Globus pallidus (tissue), 1 donor: ENCODE data around the gene NOTO.

Experiments used
- DNase-seq: peaks from one replicate; pipeline ENCODE4 v3.0.0-alpha.2; 2015; ENCODE audit warnings: low spot score

Gene NOTO

DNA sequence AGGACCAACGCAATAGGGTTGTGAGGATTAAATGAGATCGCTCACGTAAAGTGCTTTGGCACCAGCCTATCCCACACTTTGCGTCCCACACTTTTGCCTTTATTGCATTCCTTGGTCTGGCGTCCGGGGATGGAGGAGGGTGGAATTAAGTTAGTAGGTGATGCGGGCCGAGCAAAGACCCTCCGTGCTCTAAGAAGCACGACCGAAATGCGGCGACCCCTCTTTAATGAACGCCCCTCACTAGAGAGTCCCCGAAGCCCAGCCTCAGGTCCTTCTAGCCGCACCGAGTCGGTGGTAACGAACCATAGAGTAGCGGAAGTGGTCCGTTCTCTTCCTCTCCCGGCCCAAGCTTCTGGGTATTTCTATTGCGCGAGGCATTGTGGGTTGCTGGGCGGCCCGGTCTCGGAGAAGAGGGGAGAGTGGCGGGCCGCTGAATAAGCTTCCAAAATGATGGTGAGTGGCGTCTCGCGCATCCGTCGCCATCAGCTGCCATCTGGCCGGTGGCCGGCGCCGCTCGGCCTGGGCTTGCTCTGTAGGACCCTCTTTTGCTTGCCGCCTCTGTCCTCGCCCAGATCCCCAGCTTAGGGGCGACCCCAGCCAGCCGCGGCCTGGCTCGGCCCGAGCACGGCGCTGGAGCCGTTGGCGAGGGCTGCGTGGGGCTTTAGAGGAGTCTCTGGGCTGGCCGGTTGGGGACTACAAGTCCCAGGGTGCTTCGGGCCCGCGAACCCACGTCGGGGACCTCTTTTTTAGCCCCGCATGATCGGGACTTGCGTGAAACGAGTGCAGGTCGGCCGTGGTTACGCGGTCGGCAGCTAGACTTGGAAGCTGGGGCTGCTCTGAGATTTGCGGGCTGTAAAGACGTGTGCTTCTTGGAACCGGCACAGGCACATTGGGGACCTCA, 31.8 kb downstream of the NOTO start, which contains the start of gene CCT7:
Gene CCT7 (plus strand): TSS at position 377 of the 901 bp plus-strand sequence. CDS start 71 bp downstream, at position 448.
- DNase-seq = peak; percentile 95

DNA sequence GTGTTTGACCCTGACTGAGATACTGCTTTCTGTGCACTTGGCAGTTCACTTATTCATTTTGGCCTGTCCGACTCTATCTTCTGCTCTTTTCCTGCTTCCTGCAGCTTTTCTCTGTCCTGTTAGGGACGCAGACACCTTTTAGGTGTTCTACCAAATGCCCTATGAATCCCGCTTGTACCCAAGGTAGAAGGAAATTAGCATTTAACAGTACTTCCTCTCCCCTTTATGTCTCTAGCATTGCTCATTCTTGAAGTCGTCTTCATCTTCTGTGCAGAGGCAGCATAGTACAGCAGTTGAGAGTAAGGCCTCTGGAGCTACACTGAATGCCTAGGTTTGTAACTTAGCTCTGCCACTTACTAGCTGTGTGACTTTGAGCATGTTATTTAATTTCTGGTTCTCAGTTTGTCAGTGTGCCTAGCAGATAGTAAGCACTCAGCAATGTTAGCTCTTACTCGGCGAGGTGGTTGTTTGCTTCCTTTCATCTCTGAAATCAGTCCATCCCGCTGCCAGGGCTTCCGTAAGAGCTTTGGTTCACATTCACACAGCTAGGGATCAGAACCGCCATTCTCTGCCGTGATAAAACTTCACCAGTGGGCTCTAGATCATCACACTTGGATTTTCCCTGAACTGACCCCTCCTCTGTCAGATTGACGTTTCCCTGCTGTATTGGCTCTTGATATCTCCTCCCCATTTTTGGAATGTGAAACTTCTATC, 33.1 kb downstream of the NOTO start:
- DNase-seq = no peak

DNA sequence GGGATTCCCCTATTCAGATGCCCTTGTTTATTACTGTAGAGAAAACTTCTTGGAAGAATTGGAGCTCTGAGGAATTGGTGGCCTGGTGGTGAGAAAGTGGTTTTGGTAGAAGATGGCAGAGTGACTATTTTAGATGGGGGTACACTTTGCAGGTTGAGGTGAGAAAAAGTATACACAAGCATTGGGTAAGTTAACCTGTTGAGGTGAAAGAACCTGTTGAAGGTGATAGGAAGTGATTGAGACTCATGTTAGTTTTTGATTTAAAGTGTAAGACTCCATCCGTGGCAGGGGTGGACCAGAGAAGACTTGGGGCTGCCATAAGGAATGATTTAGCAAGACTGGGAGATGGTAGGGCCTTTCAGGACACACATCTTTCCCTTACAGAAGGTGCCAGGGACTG, 34.8 kb downstream of the NOTO start:
- DNase-seq = no peak

DNA sequence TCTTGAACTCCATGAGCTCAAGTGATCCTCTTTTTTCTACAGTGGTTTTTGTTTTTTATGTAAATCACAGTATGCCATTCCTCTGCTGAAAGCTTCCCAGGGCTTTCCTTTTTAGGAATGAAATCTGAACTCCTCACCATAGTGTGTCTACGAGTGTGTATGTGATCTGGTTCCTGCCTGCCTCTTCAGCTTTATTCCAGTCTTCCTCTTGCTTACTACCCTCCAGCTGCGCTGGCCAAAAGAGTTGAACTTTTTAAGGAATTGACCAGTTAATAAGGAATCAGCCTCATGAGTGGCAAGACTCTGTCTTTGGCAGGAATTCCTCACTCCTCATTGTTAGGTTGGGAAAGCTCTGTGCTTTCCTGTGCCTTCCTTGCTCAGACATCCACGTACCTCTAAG, 35.8 kb downstream of the NOTO start:
- no peak for DNase-seq

DNA sequence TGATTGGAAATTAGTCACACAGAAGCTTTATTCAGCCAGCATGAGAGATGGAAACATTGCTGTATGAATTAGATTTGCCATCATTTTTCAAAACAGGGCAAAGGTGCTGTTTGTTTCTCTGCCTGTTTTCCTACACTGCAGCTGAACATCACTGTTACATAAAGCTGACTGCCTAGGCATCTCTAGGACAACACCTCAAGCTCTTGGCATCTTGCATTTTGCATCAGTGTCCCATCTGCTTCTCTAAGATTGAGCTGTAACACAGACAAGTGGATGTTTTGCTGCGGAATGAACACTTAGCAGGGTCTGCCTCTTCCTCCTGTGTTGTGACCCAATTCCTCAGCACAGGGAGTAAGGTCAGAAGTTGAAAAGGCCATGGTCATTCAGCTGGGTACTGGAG, 36.6 kb downstream of the NOTO start:
- DNase-seq = no peak

DNA sequence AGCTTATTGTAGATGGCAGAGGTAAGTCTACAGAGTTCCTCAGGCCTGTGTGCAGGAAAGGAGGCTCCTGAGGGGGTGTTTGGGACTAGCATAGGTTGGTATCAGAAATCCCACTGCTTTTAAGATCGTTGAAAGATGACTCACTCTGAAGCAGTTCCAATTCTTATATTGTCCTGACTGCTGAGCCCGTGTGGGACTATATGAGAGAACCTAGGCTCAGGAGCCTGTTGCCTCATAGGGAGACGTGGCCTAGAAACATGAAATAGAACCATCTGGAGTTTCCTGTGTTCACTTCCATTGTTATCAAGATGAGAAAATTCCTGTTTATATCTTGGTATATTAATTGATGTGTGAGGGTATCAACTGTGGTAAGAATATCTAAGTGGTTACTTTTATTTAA, 37.4 kb downstream of the NOTO start:
- DNase-seq = no peak

DNA sequence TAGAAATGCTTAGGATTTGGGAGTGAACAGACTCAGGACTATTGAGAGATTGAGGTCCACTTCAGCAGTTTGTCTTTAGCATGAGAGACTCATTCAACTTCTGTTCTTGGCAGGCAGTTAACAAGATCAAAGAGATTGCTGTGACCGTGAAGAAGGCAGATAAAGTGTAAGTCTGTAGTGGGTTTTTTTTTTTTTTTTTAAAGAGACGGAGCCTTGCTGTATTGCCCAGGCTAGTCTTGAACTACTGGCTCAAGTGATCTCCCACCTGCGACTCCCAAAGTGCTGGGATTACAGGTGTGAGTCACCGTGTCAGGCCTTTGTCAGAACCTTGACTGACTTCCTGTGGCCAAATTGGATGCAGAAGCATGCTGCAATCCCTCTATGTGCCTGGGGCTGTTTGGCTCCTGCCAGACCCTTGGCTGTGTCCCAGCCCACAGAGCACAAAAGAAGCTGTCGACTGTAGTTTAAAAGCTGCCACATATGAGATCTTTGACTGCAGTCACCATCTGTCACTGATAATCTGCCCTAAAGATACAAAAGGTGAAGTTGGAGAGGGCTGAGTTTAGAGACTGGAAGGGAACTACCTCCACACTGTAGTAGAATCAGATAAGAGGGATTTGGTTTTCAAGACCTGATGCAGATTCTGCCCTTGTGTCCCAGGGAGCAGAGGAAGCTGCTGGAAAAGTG, 41.7 kb downstream of the NOTO start:
- no peak for DNase-seq

DNA sequence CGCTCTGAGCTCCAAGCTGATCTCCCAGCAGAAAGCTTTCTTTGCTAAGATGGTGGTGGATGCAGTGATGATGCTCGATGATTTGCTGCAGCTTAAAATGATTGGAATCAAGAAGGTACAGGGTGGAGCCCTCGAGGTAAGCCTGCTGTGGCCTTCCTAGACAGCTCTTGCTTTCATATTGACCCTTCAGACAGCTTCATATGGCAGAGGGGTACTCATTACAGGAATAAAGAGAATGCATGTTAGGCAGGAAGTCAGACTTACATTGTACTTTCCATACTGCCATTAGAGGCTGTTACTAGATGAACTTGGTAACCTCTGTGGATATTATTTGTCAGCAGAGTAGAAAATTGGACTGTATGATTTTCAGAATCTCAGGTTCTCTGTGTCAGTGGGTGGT, 42.2 kb downstream of the NOTO start:
- no peak for DNase-seq

DNA sequence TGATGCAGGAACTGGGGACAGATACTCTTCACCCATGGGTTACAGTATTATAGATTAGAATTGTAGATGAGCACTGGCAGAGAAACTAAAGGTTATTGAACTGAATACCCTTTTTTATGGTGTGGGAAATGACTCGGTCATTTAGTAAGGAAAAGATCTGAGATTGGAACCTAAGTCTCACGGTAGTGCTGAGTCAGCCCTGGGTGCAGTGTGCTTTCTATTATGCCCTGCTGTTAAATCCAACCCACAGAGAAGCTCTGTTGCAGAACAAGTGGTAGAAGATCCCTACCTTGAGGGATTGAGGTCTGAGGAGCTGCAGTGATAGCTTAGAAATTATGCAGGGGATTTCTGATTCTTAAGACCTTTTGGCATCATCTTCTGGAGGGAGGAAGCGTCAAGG, 44.5 kb downstream of the NOTO start:
- no peak for DNase-seq

DNA sequence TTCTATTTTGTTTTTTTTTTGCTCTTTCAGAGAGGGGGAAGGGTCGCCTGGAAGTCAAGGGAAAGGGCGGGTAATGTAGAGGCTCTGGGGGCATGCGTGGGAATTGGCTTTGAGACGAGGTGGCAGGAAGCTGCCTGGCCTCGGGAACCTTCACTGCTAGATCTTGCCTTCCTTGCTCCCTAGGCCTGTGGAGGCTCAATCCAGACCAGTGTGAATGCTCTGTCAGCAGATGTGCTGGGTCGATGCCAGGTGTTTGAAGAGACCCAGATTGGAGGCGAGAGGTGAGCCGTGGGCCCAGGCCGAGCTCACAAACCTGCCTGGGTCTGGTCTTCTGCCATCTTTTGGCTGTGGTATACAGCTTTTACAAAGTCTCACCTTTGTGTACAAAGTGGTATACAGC, 47.3 kb downstream of the NOTO start:
- no peak for DNase-seq

DNA sequence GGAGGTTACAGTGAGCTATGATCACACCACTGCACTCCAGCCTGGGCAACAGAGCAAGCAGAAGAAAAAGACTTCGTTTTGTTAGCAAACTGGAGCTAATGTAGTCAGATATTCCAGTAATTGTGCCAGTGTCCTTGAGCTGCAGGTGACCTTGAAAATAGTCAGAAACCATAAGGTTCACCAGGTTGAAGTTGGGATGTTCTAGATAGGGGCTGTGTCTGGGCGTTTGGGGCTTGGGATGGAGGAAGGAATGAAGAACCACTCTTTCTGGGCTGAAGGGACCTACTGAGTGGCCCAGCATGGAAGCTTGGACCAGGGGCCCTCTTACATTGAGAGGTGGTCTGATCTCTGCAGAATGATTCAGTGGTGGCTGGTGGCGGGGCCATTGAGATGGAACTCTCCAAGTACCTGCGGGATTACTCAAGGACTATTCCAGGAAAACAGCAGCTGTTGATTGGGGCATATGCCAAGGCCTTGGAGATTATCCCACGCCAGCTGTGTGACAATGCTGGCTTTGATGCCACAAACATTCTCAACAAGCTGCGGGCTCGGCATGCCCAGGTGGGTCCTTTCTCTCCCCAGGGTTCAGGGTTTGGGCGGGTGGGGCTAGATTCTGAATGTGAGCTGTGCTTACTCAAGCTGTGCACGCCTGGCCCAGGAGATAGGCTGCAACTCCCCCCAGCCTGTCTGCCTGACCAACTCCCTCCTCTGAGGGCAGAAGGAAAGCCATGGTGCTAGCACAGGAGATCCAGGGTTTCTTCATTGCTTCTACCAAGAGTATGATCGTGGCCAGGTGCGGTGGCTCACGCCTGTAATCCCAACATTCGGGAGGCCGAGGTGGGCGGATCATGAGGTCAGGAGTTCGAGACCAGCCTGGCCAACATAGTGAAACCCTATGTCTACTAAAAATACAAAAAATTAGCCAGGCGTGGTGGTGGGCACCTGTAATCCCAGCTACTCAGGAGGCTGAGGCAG, 48.8 kb downstream of the NOTO start:
- DNase-seq = peak; percentile 17

DNA sequence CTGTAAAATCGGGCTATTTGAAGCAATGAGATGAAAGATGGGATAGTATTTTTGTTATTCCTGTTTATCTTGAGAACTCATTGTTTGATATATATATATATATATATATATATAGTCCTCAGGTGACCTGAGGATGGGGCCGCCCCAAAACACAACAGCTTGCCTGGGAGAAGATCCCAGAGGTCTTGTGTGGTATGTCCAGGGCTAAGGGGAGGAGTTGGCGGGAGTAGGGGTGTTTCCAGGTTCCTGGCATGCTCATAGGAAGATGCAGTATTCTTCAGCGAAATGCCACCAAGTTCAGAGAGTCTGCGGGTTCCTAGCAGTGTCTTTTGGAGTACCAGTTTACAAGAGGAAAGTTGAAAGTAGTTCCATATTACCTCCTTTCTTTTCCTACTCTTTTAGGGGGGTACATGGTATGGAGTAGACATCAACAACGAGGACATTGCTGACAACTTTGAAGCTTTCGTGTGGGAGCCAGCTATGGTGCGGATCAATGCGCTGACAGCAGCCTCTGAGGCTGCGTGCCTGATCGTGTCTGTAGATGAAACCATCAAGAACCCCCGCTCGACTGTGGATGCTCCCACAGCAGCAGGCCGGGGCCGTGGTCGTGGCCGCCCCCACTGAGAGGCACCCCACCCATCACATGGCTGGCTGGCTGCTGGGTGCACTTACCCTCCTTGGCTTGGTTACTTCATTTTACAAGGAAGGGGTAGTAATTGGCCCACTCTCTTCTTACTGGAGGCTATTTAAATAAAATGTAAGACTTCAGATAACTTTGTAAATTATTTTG, 50.1 kb downstream of the NOTO start:
- DNase-seq = no peak

DNA sequence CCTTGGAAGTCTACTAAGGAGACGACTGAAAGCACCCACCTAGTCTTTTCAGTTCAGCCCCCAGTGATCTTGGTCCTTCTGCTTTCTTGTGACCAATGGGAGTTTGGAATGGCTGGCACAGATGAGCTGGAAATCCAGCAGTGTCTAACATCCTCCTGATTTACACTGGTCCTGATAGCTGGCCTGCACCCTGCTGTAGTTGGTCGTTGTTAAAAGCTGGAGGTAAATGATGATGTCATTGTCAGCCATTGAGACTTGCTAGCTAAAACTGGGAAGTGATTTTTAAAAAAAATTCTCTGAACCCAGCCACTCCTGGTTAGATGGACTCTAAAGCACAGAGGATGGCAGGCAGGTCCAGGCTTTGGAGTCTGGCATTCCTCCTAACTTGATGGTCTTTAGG, 51.0 kb downstream of the NOTO start:
- no peak for DNase-seq

DNA sequence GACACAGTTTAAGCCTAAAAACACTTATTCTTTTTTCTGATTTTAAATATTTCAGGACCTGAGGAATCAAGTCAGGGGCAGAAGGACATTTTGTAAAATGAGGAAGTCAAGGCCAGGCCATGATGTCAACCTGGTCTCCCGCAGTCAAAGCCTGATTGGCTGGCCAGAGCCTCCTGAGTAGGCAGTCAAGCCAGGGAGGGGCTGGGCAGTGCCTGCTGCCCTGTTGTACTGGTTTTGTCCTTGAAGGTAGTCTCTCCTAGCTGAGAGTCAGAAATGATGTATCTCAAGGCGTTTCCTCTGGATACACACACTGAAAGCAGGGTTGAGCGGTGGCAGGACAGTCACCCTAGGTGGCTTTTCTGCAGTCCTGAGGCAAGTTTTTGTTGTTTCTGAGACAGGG, 51.5 kb downstream of the NOTO start:
- DNase-seq = no peak

DNA sequence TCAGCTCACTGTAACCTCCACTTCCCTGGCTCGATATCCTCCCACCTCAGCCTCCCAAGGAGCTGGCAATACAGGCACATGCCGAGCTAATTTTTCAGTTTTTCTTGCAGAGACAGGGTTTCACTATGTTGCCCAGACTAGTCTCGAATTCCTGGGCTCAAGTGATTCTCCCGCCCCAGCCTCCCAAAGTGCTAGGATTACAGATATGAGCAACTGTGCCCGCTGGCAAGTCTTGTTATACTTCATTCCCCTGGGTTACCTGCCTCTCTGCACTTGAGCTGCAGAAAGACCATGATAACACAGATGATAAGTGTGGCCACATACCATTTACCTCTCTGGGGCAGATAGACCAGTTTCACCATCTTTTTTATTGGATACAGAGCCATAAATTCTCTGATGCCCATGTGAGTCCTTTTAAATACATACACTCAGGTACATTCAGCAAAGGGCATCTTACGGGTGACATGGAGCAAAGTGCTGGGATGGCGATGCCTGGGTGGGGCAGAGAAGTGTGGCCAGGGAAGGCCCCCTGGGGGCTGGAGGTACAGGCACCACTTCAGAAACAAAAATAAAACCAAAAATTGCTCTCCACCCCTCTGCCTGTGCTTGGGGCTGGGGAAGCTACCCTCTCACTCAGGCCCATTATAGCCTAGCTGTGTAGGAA, 52.1 kb downstream of the NOTO start:
- DNase-seq = no peak

DNA sequence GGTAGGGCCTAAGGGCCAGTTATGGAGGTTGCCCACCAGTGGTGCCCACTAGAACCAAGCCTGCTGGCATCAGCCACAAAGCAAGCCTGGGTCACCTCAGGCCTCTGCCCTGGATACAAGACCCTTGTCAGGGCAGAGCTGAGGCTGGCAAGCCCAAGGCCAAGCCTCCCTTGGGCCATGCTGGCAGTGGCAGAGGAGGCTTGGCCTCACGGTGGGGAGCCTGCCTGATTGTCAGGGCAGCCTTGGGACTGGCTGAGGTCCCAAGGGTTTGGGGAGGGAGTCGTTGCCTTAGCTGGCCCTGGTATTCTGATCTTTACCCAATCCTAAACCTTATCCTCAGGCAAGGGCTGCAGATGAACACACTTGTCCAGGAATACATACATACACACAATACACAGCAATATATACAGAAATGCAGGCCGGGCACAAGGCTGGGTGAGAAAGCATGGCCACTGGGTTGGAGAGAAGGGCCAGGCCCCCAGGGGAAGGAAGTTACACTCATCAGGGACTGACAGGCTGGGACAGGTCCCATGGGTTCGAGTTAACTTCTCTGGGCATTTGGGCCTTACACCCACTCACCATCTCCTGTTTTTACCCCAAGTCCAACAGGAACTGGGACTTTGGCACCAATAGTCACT, 52.8 kb downstream of the NOTO start:
- no peak for DNase-seq

DNA sequence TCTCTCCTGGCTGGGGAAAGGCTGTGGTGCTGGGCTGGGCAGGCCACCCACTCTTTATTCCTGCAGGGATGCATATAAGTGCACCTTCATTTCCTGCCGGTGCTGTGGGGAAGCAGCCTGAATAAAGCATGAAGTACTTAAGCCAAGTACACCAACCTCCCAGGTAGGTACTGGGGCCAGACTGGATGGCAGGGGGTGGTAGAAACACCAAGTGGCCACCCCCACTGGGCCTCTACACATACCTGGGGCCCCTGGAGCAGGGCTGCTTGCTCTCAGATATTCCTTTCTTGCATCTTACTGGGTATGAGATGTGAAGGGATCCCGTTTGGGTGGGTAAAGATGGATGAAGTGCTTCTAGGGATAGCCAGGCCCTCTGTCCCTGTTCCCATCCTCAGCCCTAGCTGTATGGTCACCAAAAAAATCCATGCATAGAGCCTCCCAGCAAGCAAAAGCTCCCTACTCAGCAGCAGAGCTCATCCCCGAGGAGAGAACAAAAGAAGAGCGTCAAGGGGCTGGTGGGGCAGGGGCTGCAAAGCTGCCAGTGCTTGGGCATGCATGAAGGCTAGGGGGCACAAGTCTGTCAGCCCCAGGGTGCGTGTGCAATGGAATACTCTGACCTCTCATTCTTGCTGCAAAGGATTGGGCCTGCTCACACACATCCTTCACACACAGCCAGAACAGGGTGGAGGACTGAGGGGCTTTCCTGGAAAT, 53.7 kb downstream of the NOTO start:
- no peak for DNase-seq

DNA sequence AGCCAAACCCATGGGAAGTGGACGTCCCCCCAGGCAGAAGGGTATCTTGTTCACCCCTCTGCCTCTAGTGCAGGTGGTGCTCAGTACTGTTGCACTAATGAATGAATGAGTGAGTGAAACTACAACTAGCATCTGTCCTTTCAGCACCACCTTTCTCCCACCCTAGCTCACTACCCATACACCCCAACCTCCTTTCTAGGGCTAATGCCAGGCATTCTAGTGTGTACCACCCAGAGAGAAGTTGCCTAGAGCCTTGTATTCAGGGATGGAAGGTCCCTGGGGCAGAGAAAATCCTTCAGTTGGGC, 54.2 kb downstream of the NOTO start:
- no peak for DNase-seq

DNA sequence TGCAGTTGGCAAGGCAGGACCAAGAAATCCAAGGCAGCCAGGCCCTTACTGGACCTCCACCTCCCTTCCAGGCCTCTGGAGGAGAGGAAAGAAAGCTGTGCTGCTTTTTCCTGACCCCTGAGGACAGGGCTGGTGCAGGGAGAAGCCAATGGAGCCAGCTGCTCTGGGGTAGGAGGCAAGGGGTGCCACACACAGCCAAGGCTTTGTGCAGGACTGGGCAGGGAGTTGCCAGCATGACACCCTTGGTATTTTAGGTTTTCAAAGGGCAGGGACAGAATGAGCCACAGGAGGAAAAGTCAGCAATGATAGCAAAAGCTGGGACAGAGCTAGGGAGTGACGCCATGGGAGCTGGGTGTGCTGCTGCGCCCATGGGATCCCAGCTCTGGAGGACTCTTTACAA, 54.6 kb downstream of the NOTO start:
- DNase-seq = no peak
